Bronchial epithelial cell (primary cell): ENCODE measurements around the gene RASL10B. TPM values are rescaled to one million over a fixed set of nuclear protein-coding genes. Genes with fewer than 3 reads are reported as not detected.
A peak's percentile ranks its signal among the peaks of the same experiment; 100 is the strongest.

Experiments
- DNase-seq: peaks from one replicate; pipeline ENCODE4 v3.0.0-alpha.2; 2010; ENCODE audit warnings: low read depth
- FAIRE-seq: peaks from 2 replicates; lab custom pipeline; 2011; peaks lifted over from hg19 to GRCh38; lab: Jason Lieb, UNC
- H3K27me3 ChIP-seq: 2 replicates; pipeline ENCODE4 v1.5.1; 2011; ENCODE audit warnings: low read length; ENCODE audit not compliant: control insufficient read depth, insufficient read depth
- H3K36me3 ChIP-seq: 2 replicates; pipeline ENCODE4 v1.5.1; 2011; ENCODE audit warnings: low read length; ENCODE audit not compliant: control insufficient read depth, insufficient read depth
- H3K4me3 ChIP-seq: 2 replicates; pipeline ENCODE4 v1.5.1; 2011; ENCODE audit warnings: mild to moderate bottlenecking, low read depth, low read length, control low read depth
- total RNA-seq: library from RNA; depleted of rRNA; stranded (reverse); fragments of >200 nt; gene quantifications from 2 replicates; pipeline ENCODE4 v1.2.1, GENCODE V29; 2014
- TF ChIP-seq, protein P1 (sequence below): IDR thresholded peaks from 2 replicates; pipeline ENCODE4 v1.5.1; 2011; ENCODE audit warnings: mild to moderate bottlenecking, moderate library complexity, low read length, control low read depth, inconsistent platforms; ENCODE audit not compliant: insufficient read depth, severe bottlenecking

The RASL10B gene
- total RNA-seq, 1 donor from 2014 or later, result 0.53 TPM

DNA sequence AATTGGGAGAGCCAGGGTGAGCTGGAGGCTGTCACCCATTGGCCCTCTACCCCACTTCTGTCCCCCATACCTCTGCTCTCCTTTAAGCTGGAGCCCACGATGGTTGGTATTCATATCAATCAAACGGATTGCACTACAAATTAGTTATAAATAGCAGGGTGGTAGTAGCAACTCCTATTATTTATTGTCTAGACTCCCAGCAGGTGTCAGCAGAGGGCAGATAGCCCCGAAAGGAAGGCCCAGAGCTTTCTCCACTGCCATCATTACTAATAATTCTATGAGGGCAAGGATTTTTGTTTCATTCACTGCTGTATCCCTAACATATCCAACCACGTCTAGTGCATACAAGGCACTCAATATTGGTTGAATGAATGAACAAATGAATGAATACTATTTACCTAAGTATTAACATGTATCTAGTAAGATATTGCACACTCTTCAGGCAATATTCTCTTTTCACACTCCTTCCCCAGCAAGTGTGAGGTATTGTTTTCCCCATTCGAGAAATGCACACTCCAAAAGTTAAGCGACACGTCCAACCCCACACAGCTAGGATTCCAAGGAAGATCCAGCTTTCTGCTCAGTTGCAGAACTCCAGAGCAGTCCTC is 35.6 kb downstream of the RASL10B start:
- DNase-seq, result peak; percentile 50
- no peak for FAIRE-seq
- Histone ChIP-seq H3K4me3 (no peak overlapping the region), H3K27me3 (no peaks in the 10 kb centered on the region), H3K36me3 (no peaks in the 10 kb centered on the region)
- TF ChIP-seq, protein P1, sequence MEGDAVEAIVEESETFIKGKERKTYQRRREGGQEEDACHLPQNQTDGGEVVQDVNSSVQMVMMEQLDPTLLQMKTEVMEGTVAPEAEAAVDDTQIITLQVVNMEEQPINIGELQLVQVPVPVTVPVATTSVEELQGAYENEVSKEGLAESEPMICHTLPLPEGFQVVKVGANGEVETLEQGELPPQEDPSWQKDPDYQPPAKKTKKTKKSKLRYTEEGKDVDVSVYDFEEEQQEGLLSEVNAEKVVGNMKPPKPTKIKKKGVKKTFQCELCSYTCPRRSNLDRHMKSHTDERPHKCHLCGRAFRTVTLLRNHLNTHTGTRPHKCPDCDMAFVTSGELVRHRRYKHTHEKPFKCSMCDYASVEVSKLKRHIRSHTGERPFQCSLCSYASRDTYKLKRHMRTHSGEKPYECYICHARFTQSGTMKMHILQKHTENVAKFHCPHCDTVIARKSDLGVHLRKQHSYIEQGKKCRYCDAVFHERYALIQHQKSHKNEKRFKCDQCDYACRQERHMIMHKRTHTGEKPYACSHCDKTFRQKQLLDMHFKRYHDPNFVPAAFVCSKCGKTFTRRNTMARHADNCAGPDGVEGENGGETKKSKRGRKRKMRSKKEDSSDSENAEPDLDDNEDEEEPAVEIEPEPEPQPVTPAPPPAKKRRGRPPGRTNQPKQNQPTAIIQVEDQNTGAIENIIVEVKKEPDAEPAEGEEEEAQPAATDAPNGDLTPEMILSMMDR, result peak; percentile 41

GRCh38 chr17:35768797-35769196 is 37.4 kb downstream of the RASL10B start:
- H3K4me3 ChIP-seq, result no peak overlapping the region
- no peaks in the 10 kb centered on the region for H3K27me3 ChIP-seq
- no peak for DNase-seq
- TF ChIP-seq, protein P1, result no peak
- H3K36me3 ChIP-seq, result peaks cover 2% of the 10 kb centered on the region
- FAIRE-seq, result no peak

DNA sequence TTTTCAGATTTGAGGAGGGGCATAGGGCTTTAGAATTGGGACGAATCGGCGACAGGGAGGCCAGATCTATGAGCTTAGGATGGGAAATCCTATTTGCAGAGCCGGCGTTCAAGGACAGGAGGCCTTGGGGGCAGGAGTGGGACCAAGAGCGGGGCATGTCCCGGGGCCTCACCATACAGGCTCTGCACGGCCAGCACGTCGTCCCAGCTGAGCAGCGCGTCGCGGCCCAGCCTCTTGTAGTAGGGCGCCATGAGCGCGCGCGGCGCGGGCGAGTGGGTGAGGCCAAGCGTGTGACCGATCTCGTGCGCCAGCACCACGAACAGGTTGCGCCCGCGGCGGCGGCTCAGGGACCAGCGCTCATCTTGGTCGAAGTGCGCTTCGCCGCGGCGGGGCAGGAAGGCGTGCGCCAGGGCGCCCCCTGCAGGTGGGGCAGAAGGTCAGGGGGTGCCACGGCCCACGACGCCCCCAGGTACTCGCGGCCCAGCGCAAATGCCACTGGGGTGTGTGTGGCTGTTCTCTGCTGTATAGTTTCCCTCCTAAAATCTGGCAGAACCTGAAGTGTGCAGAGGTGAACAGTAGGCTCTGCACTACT is 38.6 kb downstream of the RASL10B start:
- no peak for FAIRE-seq
- TF ChIP-seq, protein P1, result peak; percentile 36

GRCh38 chr17:35773129-35773528 is 41.7 kb downstream of the RASL10B start:
- Histone ChIP-seq H3K36me3 (peaks cover 13% of the 10 kb centered on the region), H3K4me3 (no peak overlapping the region), H3K27me3 (no peaks in the 10 kb centered on the region)
- TF ChIP-seq, protein P1, result no peak
- FAIRE-seq, result no peak
- no peak for DNase-seq

More for the DNA sequence above, 38.6 kb downstream of the RASL10B start:
- H3K27me3 ChIP-seq, result no peaks in the 10 kb centered on the region
- peaks cover 6% of the 10 kb centered on the region for H3K36me3 ChIP-seq
- no peak overlapping the region for H3K4me3 ChIP-seq
- DNase-seq, result no peak

- DNase-seq (no peak), FAIRE-seq (no peak)
- TF ChIP-seq, protein P1, result no peak
Measured at GRCh38 chr17:35773679-35774425, 42.4 kb downstream of the RASL10B start.

More at GRCh38 chr17:35773679-35774425, 42.4 kb downstream of the RASL10B start:
- Histone ChIP-seq H3K4me3 (no peak overlapping the region), H3K27me3 (no peaks in the 10 kb centered on the region), H3K36me3 (peaks cover 13% of the 10 kb centered on the region)
